Adrenal gland (tissue), 12 donors: ENCODE results near the gene ANKS1B. TPM values are rescaled to one million over a fixed set of nuclear protein-coding genes. Genes with fewer than 3 reads are reported as not detected.
"Not testable (repeated sequence)": the region's sequence is repeated elsewhere in the genome, so short reads cannot be mapped to it uniquely, and the experiment has no call there.

Experiments
- DNase-seq, 7 donors: peaks; one replicate each; pipeline ENCODE4 v3.0.0-alpha.2; 2019 to 2020
- H3K27ac ChIP-seq, 5 donors: fragments of 200-600 bp; sonication (generic) in 4 of 5; 1 replicate in 3 of 5; 2 replicates in 2 of 5; pipeline versions ENCODE4 v1.5.1 to v1.8.0; 2016 to 2020; ENCODE audit warnings: mild to moderate bottlenecking in 1 of 5
- H3K27me3 ChIP-seq: fragments of 200-600 bp; 2 replicates; pipeline ENCODE4 v1.8.0; 2021
- H3K36me3 ChIP-seq, 2 donors: fragments of 200-600 bp; replicated peaks in 1 of 2; 1 replicate in 1 of 2; 2 replicates in 1 of 2; pipeline versions ENCODE4 v1.5.1 to v1.8.0; 2018 to 2022
- H3K4me1 ChIP-seq, 2 donors: fragments of 200-600 bp; replicated peaks in 1 of 2; 1 replicate in 1 of 2; 2 replicates in 1 of 2; pipeline versions ENCODE4 v1.5.1 to v1.8.0; 2018 to 2021
- H3K4me3 ChIP-seq, 4 donors: fragments of 200-600 bp; sonication (generic) in 3 of 4; one replicate each; pipeline ENCODE4 v1.5.1; 2016 to 2018
- H3K9me3 ChIP-seq, 3 donors: fragments of 200-600 bp; sonication (generic) in 1 of 3; replicated peaks in 1 of 3; 1 replicate in 2 of 3; 2 replicates in 1 of 3; pipeline versions ENCODE4 v1.5.1 to v1.8.0; 2016 to 2021
- CTCF ChIP-seq, 6 experiments: fragments of 450-650 bp in 4 of 6; fragments of 200-600 bp in 2 of 6; sonication (generic) in 1 of 6; IDR thresholded peaks; 1 replicate in 5 of 6; 2 replicates in 1 of 6; pipeline versions ENCODE4 v1.5.1 to v1.8.0; 2016 to 2021; ENCODE audit warnings: antibody characterized with exemption in 6 of 6, mild to moderate bottlenecking in 2 of 6, moderate library complexity in 1 of 6
- POLR2A ChIP-seq, 2 donors: fragments of 450-650 bp; IDR thresholded peaks; one replicate each; pipeline ENCODE4 v1.6.1; 2017; ENCODE audit warnings: antibody characterized with exemption in 2 of 2, mild to moderate bottlenecking in 2 of 2, moderate library complexity in 1 of 2
- WGBS, 4 donors: extraction: QIAGEN DNeasy Blood & Tissue Kit in 2 of 4; methylation state at CpG; one replicate each; pipeline versions ENCODE4 v1.1.5 to v1.1.7; 2013 to 2017; 5-methylcytosine and 5-hydroxymethylcytosine counted together
- intact Hi-C, 2 donors: fragments of 100-400 bp; cut with DNase I; formaldehyde crosslinking; loops; one replicate each; pipeline versions ENCODE4 v1.14.1 to v1.15.0; 2022 to 2023
- polyA plus RNA-seq, 3 donors: library from polyadenylated mRNA; stranded (reverse); fragments of 200-250 nt in 2 of 3; fragments of 350-450 nt in 1 of 3; fragmentation: Illumina TruSeq in 1 of 3; extraction: RNeasy Lipid Tissue Mini Kit (QIAGEN cat#74804) in 1 of 3; gene quantifications; one replicate each; pipeline ENCODE4 v1.2.3, GENCODE V29; 2013 to 2014
- total RNA-seq, 9 donors: library from RNA; depleted of rRNA in 4 of 9; stranded (reverse); fragments of >200 nt in 4 of 9; fragments of 120-200 nt in 1 of 9; fragmentation: NEBNext Ultra II Directional in 1 of 9; extraction: Animal tissue kit (Norgen Biotek cat#: 25700) in 1 of 9; gene quantifications; one replicate each; pipeline versions ENCODE4 v1.1.0 to v1.2.4, GENCODE V29; 2013 to 2023
- donor health status: healthy with polysubstance abuse.
- donor health status: Bipolar disorder and iron deficiency.
- donor health status: DM: yes; HTN: yes; CAD: no.
- donor health status: DM: no; HTN: no; CAD: no.
- donor health status: DM: no; HTN: no; CAD: no.
- donor health status: DM: yes; HTN: yes; CAD: no.

Gene ANKS1B
- total and polyA plus RNA-seq, 12 donors, result 1.3 to 28.1 (median 8.0) TPM

- intact Hi-C loops, result no loop called here
Measured at GRCh38 chr12:98970950-98971349, 1013.8 kb downstream of the ANKS1B start.

GRCh38 chr12:98970210-98970609, 1014.5 kb downstream of the ANKS1B start:
- intact Hi-C loops, result no loop called here
- no peak overlapping the region for H3K4me3 ChIP-seq
- no peaks in the 10 kb centered on the region for H3K4me1 ChIP-seq
- no peak for TF ChIP-seq POLR2A (IDR thresholded peaks at IDR 0.05)
- TF ChIP-seq CTCF (IDR thresholded peaks at IDR 0.05), result no peak
- no peak overlapping the region for H3K27ac ChIP-seq
- no peaks in the 10 kb centered on the region for H3K9me3 ChIP-seq
- H3K36me3 ChIP-seq, result no peaks in the 10 kb centered on the region
- DNase-seq, result no peak
- H3K27me3 ChIP-seq, result no peaks in the 10 kb centered on the region

More at GRCh38 chr12:98970950-98971349, 1013.8 kb downstream of the ANKS1B start:
- Histone ChIP-seq H3K27me3 (no peaks in the 10 kb centered on the region), H3K36me3 (no peaks in the 10 kb centered on the region), H3K27ac (no peak overlapping the region), H3K9me3 (no peaks in the 10 kb centered on the region), H3K4me3 (no peak overlapping the region), H3K4me1 (no peaks in the 10 kb centered on the region)
- TF ChIP-seq CTCF (IDR thresholded peaks at IDR 0.05), result no peak
- no peak for TF ChIP-seq POLR2A (IDR thresholded peaks at IDR 0.05)
- DNase-seq, result peak in 1 of 7 donors; percentile 18

- Histone ChIP-seq H3K27ac (no peak overlapping the region), H3K4me3 (no peak overlapping the region), H3K27me3 (no peaks in the 10 kb centered on the region), H3K9me3 (no peaks in the 10 kb centered on the region), H3K36me3 (no peaks in the 10 kb centered on the region), H3K4me1 (no peaks in the 10 kb centered on the region)
- TF ChIP-seq POLR2A (IDR thresholded peaks at IDR 0.05) (no peak), CTCF (IDR thresholded peaks at IDR 0.05) (no peak)
- WGBS, 4 donors, result 84 to 89% (median 85%) methylated on average over 2 of the region's 2 CpGs
- no peak for DNase-seq
- intact Hi-C loops, result no loop called here
Measured at GRCh38 chr12:98968896-98969295, 1015.8 kb downstream of the ANKS1B start.

- H3K27me3 ChIP-seq, DNase-seq, H3K4me3 ChIP-seq, H3K27ac ChIP-seq, H3K36me3 ChIP-seq, H3K9me3 ChIP-seq, intact Hi-C loops, H3K4me1 ChIP-seq: not testable (repeated sequence)
- WGBS, 4 donors, result 94 to 98% (median 96%) methylated on average over 5 of the region's 5 CpGs
Measured at GRCh38 chr12:98957135-98957534, 1027.6 kb downstream of the ANKS1B start.

- peak in 1 of 7 donors; percentile 7 for DNase-seq
- Histone ChIP-seq H3K9me3 (no peaks in the 10 kb centered on the region), H3K4me1 (no peaks in the 10 kb centered on the region), H3K4me3 (no peak overlapping the region), H3K27ac (no peak overlapping the region), H3K27me3 (no peaks in the 10 kb centered on the region), H3K36me3 (no peaks in the 10 kb centered on the region)
- TF ChIP-seq POLR2A (IDR thresholded peaks at IDR 0.05), result no peak
- TF ChIP-seq CTCF (IDR thresholded peaks at IDR 0.05), result peak in 3 of 6 experiments; percentile 13 to 45 (median 40)
- 60 to 69% (median 68%) methylated on average over 4 of the region's 4 CpGs for WGBS, 4 donors
- intact Hi-C loops, result no loop called here
Measured at GRCh38 chr12:98955284-98955683, 1029.5 kb downstream of the ANKS1B start.
